PC-9 (cell line): ENCODE data around the gene FOXP1.

Experiments
- CTCF ChIP-seq: fragments of 200-600 bp; sonication (generic); conservative IDR thresholded peaks from 2 replicates; pipeline ENCODE4 v1.6.1; 2017; ENCODE audit warnings: mixed run types, antibody characterized with exemption, mild to moderate bottlenecking, moderate library complexity
- EZH2 ChIP-seq: fragments of 200-600 bp; sonication (generic); IDR thresholded peaks from 2 replicates; pipeline ENCODE4 v1.8.0; 2017; ENCODE audit warnings: antibody characterized with exemption, low read depth

- no peak for TF ChIP-seq CTCF
- no peak for TF ChIP-seq EZH2
These were observed 279.3 kb downstream of the FOXP1 start for GRCh38 chr3:71304247-71304646.
